GM23338 (cell line): ENCODE data around the gene KRTAP1-3. TPM values are rescaled to one million over a fixed set of nuclear protein-coding genes. Genes with fewer than 3 reads are reported as not detected.

Experiments used
- ATAC-seq: fragments of 200-7000 bp; cut with Tn5 transposase; 3 replicates; pipeline ENCODE4 v1.9.1; 2020
- DNase-seq: peaks from one replicate; pipeline ENCODE4 v3.0.0-alpha.2; 2015; ENCODE audit warnings: low spot score
- H2AFZ ChIP-seq: fragments of 200-600 bp; sonication (generic); 2 replicates; pipeline ENCODE4 v1.8.0; 2016; ENCODE audit warnings: antibody characterized with exemption, mild to moderate bottlenecking, moderate library complexity
- H3F3A ChIP-seq: fragments of 200-600 bp; sonication (generic); replicated peaks from 2 replicates; pipeline ENCODE4 v1.8.0; 2017; ENCODE audit warnings: antibody characterized with exemption, mixed run types, low read depth
- H3K27ac ChIP-seq: fragments of 200-600 bp; sonication (generic); 2 replicates; pipeline ENCODE4 v1.6.1; 2016; ENCODE audit warnings: low read depth
- H3K27me3 ChIP-seq: fragments of 200-600 bp; sonication (generic); 2 replicates; pipeline ENCODE4 v1.8.0; 2016; ENCODE audit warnings: mild to moderate bottlenecking, mixed run types, moderate library complexity; ENCODE audit not compliant: insufficient read depth
- H3K36me3 ChIP-seq: fragments of 200-600 bp; sonication (generic); 2 replicates; pipeline ENCODE4 v1.8.0; 2016; ENCODE audit warnings: mild to moderate bottlenecking; ENCODE audit not compliant: insufficient read depth
- H3K4me1 ChIP-seq: fragments of 200-600 bp; sonication (generic); 2 replicates; pipeline ENCODE4 v1.8.0; 2016; ENCODE audit warnings: mild to moderate bottlenecking, moderate library complexity; ENCODE audit not compliant: insufficient read depth
- H3K4me2 ChIP-seq: fragments of 200-600 bp; sonication (generic); 2 replicates; pipeline ENCODE4 v1.7.1; 2017; ENCODE audit warnings: mixed run types
- H3K4me3 ChIP-seq: fragments of 200-600 bp; sonication (generic); 2 replicates; pipeline ENCODE4 v1.6.1; 2016; ENCODE audit warnings: mixed run types
- H3K79me2 ChIP-seq: fragments of 200-600 bp; sonication (generic); replicated peaks from 2 replicates; pipeline ENCODE4 v1.8.0; 2017; ENCODE audit warnings: mild to moderate bottlenecking; ENCODE audit not compliant: insufficient read depth
- H3K9me2 ChIP-seq: fragments of 200-600 bp; sonication (generic); 2 replicates; pipeline ENCODE4 v1.8.0; 2017; ENCODE audit not compliant: insufficient read depth
- H4K20me1 ChIP-seq: fragments of 200-600 bp; sonication (generic); replicated peaks from 2 replicates; pipeline ENCODE4 v1.8.0; 2017; ENCODE audit warnings: mild to moderate bottlenecking; ENCODE audit not compliant: insufficient read depth
- H3K27ac Mint-ChIP-seq: 2 replicates; pipeline ENCODE4 v1.8.0; 2020; ENCODE audit warnings: inconsistent platforms, mild to moderate bottlenecking, moderate library complexity, mixed read lengths
- H3K27me3 Mint-ChIP-seq: 3 replicates; pipeline ENCODE4 v1.8.0; 2022; ENCODE audit warnings: low read depth, mild to moderate bottlenecking, moderate library complexity, mixed read lengths, inconsistent platforms; ENCODE audit not compliant: insufficient read depth, poor library complexity
- H3K36me3 Mint-ChIP-seq: 3 replicates; pipeline ENCODE4 v1.8.0; 2021; ENCODE audit warnings: low read depth, mild to moderate bottlenecking, inconsistent platforms, moderate library complexity, mixed read lengths
- H3K4me1 Mint-ChIP-seq: 3 replicates; pipeline ENCODE4 v1.8.0; 2020; ENCODE audit warnings: mild to moderate bottlenecking, inconsistent platforms, mixed read lengths
- H3K4me3 Mint-ChIP-seq: 3 replicates; pipeline ENCODE4 v1.8.0; 2021; ENCODE audit warnings: moderate library complexity, mild to moderate bottlenecking, inconsistent platforms, mixed read lengths
- H3K9me3 Mint-ChIP-seq: 3 replicates; pipeline ENCODE4 v1.8.0; 2020; ENCODE audit warnings: moderate library complexity, mild to moderate bottlenecking, inconsistent platforms, mixed read lengths
- CREB1 ChIP-seq: fragments of 250-450 bp; sonication (Bioruptor Pico); IDR thresholded peaks from 2 replicates; pipeline ENCODE4 v1.5.0; 2020; ENCODE audit warnings: low read depth, mild to moderate bottlenecking, moderate library complexity
- CTCF ChIP-seq, 2 experiments: fragments of 200-600 bp in 1 of 2; sonication (generic) in 1 of 2; conservative IDR thresholded peaks; 2 replicates each; pipeline versions ENCODE4 v1.5.1 to v1.6.1; 2016 to 2017; ENCODE audit warnings: antibody characterized with exemption in 2 of 2, low read depth in 2 of 2, mild to moderate bottlenecking in 2 of 2, moderate library complexity in 1 of 2
- ETS1 ChIP-seq: IDR thresholded peaks from 2 replicates; pipeline ENCODE4 v1.6.1; 2016; ENCODE audit warnings: antibody characterized with exemption
- EZH2 ChIP-seq: fragments of 200-600 bp; sonication (generic); IDR thresholded peaks from one replicate; pipeline ENCODE4 v1.8.0; 2017; ENCODE audit warnings: antibody characterized with exemption, mild to moderate bottlenecking, low read depth; ENCODE audit not compliant: unreplicated experiment
- EZH2phosphoT487 ChIP-seq: fragments of 200-600 bp; sonication (generic); IDR thresholded peaks from one replicate; pipeline ENCODE4 v1.8.1; 2018; ENCODE audit warnings: antibody characterized with exemption; ENCODE audit not compliant: unreplicated experiment
- JUNB ChIP-seq: IDR thresholded peaks from one replicate; pipeline ENCODE4 v1.6.1; 2016; ENCODE audit warnings: antibody characterized with exemption; ENCODE audit not compliant: unreplicated experiment
- NANOG ChIP-seq: IDR thresholded peaks from 2 replicates; pipeline ENCODE4 v1.6.1; 2016; ENCODE audit warnings: antibody characterized with exemption, borderline replicate concordance
- POLR2AphosphoS5 ChIP-seq: IDR thresholded peaks from 2 replicates; pipeline ENCODE4 v1.6.1; 2016; ENCODE audit warnings: antibody characterized with exemption, low read depth
- REST ChIP-seq: IDR thresholded peaks from one replicate; pipeline ENCODE4 v1.6.1; 2018; ENCODE audit warnings: antibody characterized with exemption; ENCODE audit not compliant: unreplicated experiment
- STAT1 ChIP-seq: IDR thresholded peaks from one replicate; pipeline ENCODE4 v1.6.1; 2016; ENCODE audit warnings: antibody characterized with exemption; ENCODE audit not compliant: unreplicated experiment
- ZNF114 ChIP-seq: fragments of 250-450 bp; sonication (Bioruptor Pico); IDR thresholded peaks from 2 replicates; pipeline ENCODE4 v1.5.0; 2020; ENCODE audit warnings: mild to moderate bottlenecking, moderate library complexity
- ZNF331 ChIP-seq: fragments of 250-450 bp; sonication (Bioruptor Pico); IDR thresholded peaks from 2 replicates; pipeline ENCODE4 v1.5.0; 2020; ENCODE audit warnings: low read depth, mild to moderate bottlenecking, moderate library complexity
- ZNF462 ChIP-seq: fragments of 250-450 bp; sonication (Bioruptor Pico); IDR thresholded peaks from 2 replicates; pipeline ENCODE4 v1.5.0; 2020; ENCODE audit warnings: mild to moderate bottlenecking, moderate library complexity
- polyA plus RNA-seq: library from polyadenylated mRNA; unstranded; fragments of >200 nt; fragmentation: Nextera tagmentation; extraction: Ambion mirVana; gene quantifications from 2 replicates; pipeline ENCODE4 v1.2.1, GENCODE V29; 2016
- total RNA-seq: library from RNA; depleted of rRNA; stranded (reverse); fragments of >200 nt; shearing (Covaris generic); gene quantifications from 2 replicates; pipeline ENCODE4 v1.2.3, GENCODE V29; 2014

The KRTAP1-3 gene
- total and polyA plus RNA-seq, 2 experiments from 2014 or later = not detected

GRCh38 chr17:41010441-41010840 lies 24.2 kb downstream of the KRTAP1-3 start:
- no peaks in the 10 kb centered on the region for H3K36me3 ChIP-seq
- H4K20me1 ChIP-seq = no peaks in the 10 kb centered on the region
- no peak overlapping the region for H3K27ac ChIP-seq
- H2AFZ ChIP-seq = no peak overlapping the region
- Mint-ChIP-seq H3K4me3 (no peak overlapping the region), H3K27me3 (peaks cover 1% of the 10 kb centered on the region), H3K36me3 (no peaks in the 10 kb centered on the region), H3K9me3 (no peaks in the 10 kb centered on the region), H3K27ac (no peak overlapping the region), H3K4me1 (peaks cover 10% of the 10 kb centered on the region; the same call in 2 of the 3 replicates)
- DNase-seq = no peak
- H3K9me2 ChIP-seq = no peaks in the 10 kb centered on the region; the same call in 1 of the 2 replicates
- no peaks in the 10 kb centered on the region for H3K27me3 ChIP-seq
- no peak for ATAC-seq
- no peak overlapping the region for H3K4me2 ChIP-seq
- no peaks in the 10 kb centered on the region for H3K79me2 ChIP-seq
- TF ChIP-seq NANOG = no peak
- TF ChIP-seq POLR2AphosphoS5 = no peak
- TF ChIP-seq ZNF462 (CRISPR knock-in tag) = no peak
- TF ChIP-seq EZH2 = no peak
- TF ChIP-seq ZNF114 (CRISPR knock-in tag) = no peak
- TF ChIP-seq STAT1 = no peak
- no peak for TF ChIP-seq CTCF (conservative IDR thresholded peaks at IDR 0.05; ENCODE audit: low read depth in 2 of 2)
- no peak for TF ChIP-seq CREB1 (CRISPR knock-in tag)
- TF ChIP-seq REST = no peak
- no peak for TF ChIP-seq ETS1
- no peak for TF ChIP-seq JUNB
- TF ChIP-seq ZNF331 (CRISPR knock-in tag) = no peak
- no peak for TF ChIP-seq EZH2phosphoT487
- H3F3A ChIP-seq = no peaks in the 10 kb centered on the region
- no peak overlapping the region for H3K4me3 ChIP-seq
- peaks cover 14% of the 10 kb centered on the region for H3K4me1 ChIP-seq
